Neuron (in vitro differentiated cells): ENCODE data around the gene GRID2.
"Not testable (repeated sequence)": the region's sequence is repeated elsewhere in the genome, so short reads cannot be mapped to it uniquely, and the experiment has no call there.

Source experiments
- H2AFZ ChIP-seq: one replicate; pipeline ENCODE4 v1.6.1; 2013; ENCODE audit warnings: low read depth, mild to moderate bottlenecking, inconsistent platforms, low read length, moderate library complexity
- H3K27me3 ChIP-seq: one replicate; pipeline ENCODE4 v1.6.1; 2013; ENCODE audit warnings: low read length; ENCODE audit not compliant: insufficient read depth
- H3K36me3 ChIP-seq: one replicate; pipeline ENCODE4 v1.6.1; 2013; ENCODE audit warnings: low read length; ENCODE audit not compliant: insufficient read depth
- H3K4me1 ChIP-seq: one replicate; pipeline ENCODE4 v1.6.1; 2013; ENCODE audit warnings: low read length; ENCODE audit not compliant: insufficient read depth
- H3K4me3 ChIP-seq: 2 replicates; pipeline ENCODE4 v1.5.1; 2013; ENCODE audit warnings: mild to moderate bottlenecking, low read length, moderate library complexity
- H3K9me3 ChIP-seq: one replicate; pipeline ENCODE4 v1.6.1; 2013; ENCODE audit warnings: low read length

Gene GRID2

GRCh38 chr4:93334003-93334402, 1030.2 kb downstream of the GRID2 start:
- no peaks in the 10 kb centered on the region for H3K36me3 ChIP-seq
- no peaks in the 10 kb centered on the region for H3K27me3 ChIP-seq
- no peaks in the 10 kb centered on the region for H3K4me1 ChIP-seq
- H2AFZ ChIP-seq: no peak overlapping the region
- H3K4me3 ChIP-seq: no peak overlapping the region
- no peaks in the 10 kb centered on the region for H3K9me3 ChIP-seq

- no peak overlapping the region for H2AFZ ChIP-seq
- no peaks in the 10 kb centered on the region for H3K27me3 ChIP-seq
- H3K9me3 ChIP-seq: no peaks in the 10 kb centered on the region
- H3K36me3 ChIP-seq: no peaks in the 10 kb centered on the region
- H3K4me1 ChIP-seq: no peaks in the 10 kb centered on the region
- no peak overlapping the region for H3K4me3 ChIP-seq
These were observed 1033.4 kb downstream of the GRID2 start for GRCh38 chr4:93337196-93337595.

- H2AFZ ChIP-seq: no peak overlapping the region
- H3K9me3 ChIP-seq: no peaks in the 10 kb centered on the region
- no peaks in the 10 kb centered on the region for H3K36me3 ChIP-seq
- H3K4me3 ChIP-seq: no peak overlapping the region
- no peaks in the 10 kb centered on the region for H3K4me1 ChIP-seq
- H3K27me3 ChIP-seq: no peaks in the 10 kb centered on the region
These were observed 1039.0 kb downstream of the GRID2 start for GRCh38 chr4:93342738-93343137.

GRCh38 chr4:93346840-93347239, 1043.1 kb downstream of the GRID2 start:
- H3K4me1 ChIP-seq: no peaks in the 10 kb centered on the region
- no peaks in the 10 kb centered on the region for H3K27me3 ChIP-seq
- no peaks in the 10 kb centered on the region for H3K36me3 ChIP-seq
- H3K4me3 ChIP-seq: no peak overlapping the region
- H2AFZ ChIP-seq: no peak overlapping the region
- no peaks in the 10 kb centered on the region for H3K9me3 ChIP-seq

GRCh38 chr4:93348896-93349295, 1045.1 kb downstream of the GRID2 start:
- no peaks in the 10 kb centered on the region for H3K4me1 ChIP-seq
- H3K9me3 ChIP-seq: no peaks in the 10 kb centered on the region
- H3K36me3 ChIP-seq: no peaks in the 10 kb centered on the region
- no peaks in the 10 kb centered on the region for H3K27me3 ChIP-seq
- no peak overlapping the region for H3K4me3 ChIP-seq
- no peak overlapping the region for H2AFZ ChIP-seq

DNA sequence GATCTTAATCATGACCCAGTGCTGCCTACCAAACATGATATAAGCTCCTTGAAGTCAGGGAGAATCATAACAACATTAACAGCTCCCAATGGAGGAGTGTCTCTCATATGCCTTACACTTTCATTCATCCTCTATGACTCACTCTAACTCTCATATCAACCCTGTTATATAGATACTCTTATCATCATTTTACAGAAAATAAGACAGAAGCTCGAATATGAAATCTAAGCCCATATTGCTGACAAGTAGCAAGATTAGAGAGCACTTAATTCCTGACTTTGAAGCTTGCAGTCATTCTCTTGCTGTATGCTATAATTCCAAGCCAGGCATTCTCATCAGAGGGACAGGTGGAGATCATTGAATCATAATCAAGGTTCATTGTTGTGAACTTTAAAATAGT, 1048.1 kb downstream of the GRID2 start:
- no peaks in the 10 kb centered on the region for H3K9me3 ChIP-seq
- H3K36me3 ChIP-seq: no peaks in the 10 kb centered on the region
- H2AFZ ChIP-seq: no peak overlapping the region
- H3K4me3 ChIP-seq: no peak overlapping the region
- no peaks in the 10 kb centered on the region for H3K27me3 ChIP-seq
- no peaks in the 10 kb centered on the region for H3K4me1 ChIP-seq

DNA sequence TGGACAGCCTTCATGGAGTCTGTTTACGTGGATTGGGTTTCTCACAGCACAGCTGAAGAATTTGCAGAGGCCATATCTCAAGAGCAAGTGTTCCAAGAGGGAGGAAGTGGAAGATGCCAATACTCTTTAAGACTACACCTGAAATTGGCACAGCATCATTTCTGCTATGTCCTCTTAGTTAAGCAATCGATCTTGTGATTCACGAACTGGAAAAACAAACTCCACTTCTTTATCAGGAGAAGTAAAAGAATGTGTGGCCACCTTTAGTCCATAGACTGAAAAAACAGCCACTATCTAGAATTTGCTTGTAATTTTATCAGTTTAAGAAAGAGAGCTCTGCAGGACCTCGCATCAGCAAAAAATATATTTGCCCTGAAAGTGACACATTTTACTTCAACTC, 1051.6 kb downstream of the GRID2 start:
- no peaks in the 10 kb centered on the region for H3K4me1 ChIP-seq
- H3K9me3 ChIP-seq: no peaks in the 10 kb centered on the region
- no peaks in the 10 kb centered on the region for H3K36me3 ChIP-seq
- H3K27me3 ChIP-seq: no peaks in the 10 kb centered on the region
- no peak overlapping the region for H3K4me3 ChIP-seq
- no peak overlapping the region for H2AFZ ChIP-seq

DNA sequence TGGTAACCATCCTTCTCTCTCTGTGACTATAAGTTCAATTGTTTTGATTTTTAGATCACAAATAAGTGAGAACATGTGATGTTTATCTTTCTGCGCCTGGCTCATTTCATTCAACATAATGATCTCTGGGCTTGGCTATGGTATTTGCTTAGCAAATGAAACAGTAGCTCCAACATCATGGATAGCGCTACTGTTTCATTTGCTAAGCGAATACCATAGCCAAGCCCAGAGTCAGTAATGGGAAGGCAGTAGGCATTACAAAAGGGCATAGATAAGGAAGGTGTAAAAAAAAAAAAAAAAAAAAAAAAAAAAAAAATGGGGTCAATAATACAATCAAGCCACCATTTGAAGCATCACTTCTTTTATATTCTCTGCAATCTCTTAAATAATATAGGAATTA, 1055.8 kb downstream of the GRID2 start:
- H3K27me3 ChIP-seq: no peaks in the 10 kb centered on the region

GRCh38 chr4:93366169-93366755, 1062.5 kb downstream of the GRID2 start:
- H3K36me3 ChIP-seq, H3K9me3 ChIP-seq, H3K4me1 ChIP-seq, H3K27me3 ChIP-seq, H3K4me3 ChIP-seq, H2AFZ ChIP-seq: not testable (repeated sequence)

More for the DNA sequence above, 1055.8 kb downstream of the GRID2 start:
- no peaks in the 10 kb centered on the region for H3K9me3 ChIP-seq
- no peak overlapping the region for H2AFZ ChIP-seq
- H3K4me1 ChIP-seq: no peaks in the 10 kb centered on the region
- no peak overlapping the region for H3K4me3 ChIP-seq
- H3K36me3 ChIP-seq: no peaks in the 10 kb centered on the region

- Histone ChIP-seq H3K4me1 (no peaks in the 10 kb centered on the region), H3K27me3 (no peaks in the 10 kb centered on the region), H3K9me3 (no peaks in the 10 kb centered on the region), H3K4me3 (no peak overlapping the region), H2AFZ (no peak overlapping the region), H3K36me3 (no peaks in the 10 kb centered on the region)
These were observed 1065.2 kb downstream of the GRID2 start for GRCh38 chr4:93368968-93369367.

DNA sequence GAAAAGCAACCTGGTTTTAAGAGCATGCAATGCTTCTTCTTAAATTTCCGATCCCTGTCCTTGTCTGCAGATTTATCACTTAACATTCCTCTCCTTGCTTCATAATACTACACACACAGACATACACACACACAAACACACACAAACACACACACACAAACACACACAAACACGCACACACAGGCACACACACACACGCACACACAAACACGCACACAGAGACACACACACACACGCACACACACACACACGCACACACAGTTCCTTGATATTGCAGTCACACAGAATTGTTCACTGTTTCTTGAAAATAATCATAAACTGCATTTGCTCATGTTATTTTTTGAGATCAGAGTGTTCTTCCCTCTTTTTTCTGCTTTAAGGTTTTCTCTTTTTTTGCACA, 1066.5 kb downstream of the GRID2 start:
- H3K36me3 ChIP-seq: no peaks in the 10 kb centered on the region
- no peaks in the 10 kb centered on the region for H3K9me3 ChIP-seq
- H3K27me3 ChIP-seq: no peaks in the 10 kb centered on the region
- no peak overlapping the region for H2AFZ ChIP-seq
- no peaks in the 10 kb centered on the region for H3K4me1 ChIP-seq
- H3K4me3 ChIP-seq: no peak overlapping the region

GRCh38 chr4:93373893-93374860, 1070.4 kb downstream of the GRID2 start:
- Histone ChIP-seq H3K4me3 (no peak overlapping the region), H3K4me1 (no peaks in the 10 kb centered on the region), H2AFZ (no peak overlapping the region), H3K27me3 (no peaks in the 10 kb centered on the region), H3K36me3 (no peaks in the 10 kb centered on the region), H3K9me3 (no peaks in the 10 kb centered on the region)

GRCh38 chr4:93384241-93384640, 1080.5 kb downstream of the GRID2 start:
- Histone ChIP-seq H3K27me3 (no peaks in the 10 kb centered on the region), H3K36me3 (no peaks in the 10 kb centered on the region), H3K9me3 (no peaks in the 10 kb centered on the region), H3K4me1 (peaks cover 3% of the 10 kb centered on the region), H2AFZ (no peak overlapping the region), H3K4me3 (no peak overlapping the region)
